GM12878 (cell line): ENCODE measurements around the gene P3H3. TPM values are rescaled to one million over a fixed set of nuclear protein-coding genes. Genes with fewer than 3 reads are reported as not detected.

Experiments used
- ATAC-seq: fragments of 200-7000 bp; cut with Tn5 transposase; 3 replicates; pipeline ENCODE4 v1.9.1; 2020; ENCODE audit warnings: mild to moderate bottlenecking, moderate library complexity
- BruUV-seq: library from RNA; stranded (reverse); fragments of 400-500 nt; replicated peaks from 2 replicates; lab custom pipeline; 2021; lab: Mats Ljungman, UMichigan
- CTCF ChIA-PET: fragments of 300-600 bp; sonication (Branson Sonifier 250); formaldehyde crosslinking; extraction: SDS; loops from one replicate; lab custom pipeline; 2021; ENCODE audit warnings: inconsistent platforms; lab: Yijun Ruan, JAX
- POLR2A ChIA-PET: fragments of 350-600 bp; formaldehyde crosslinking; extraction: SDS; loops from one replicate; lab custom pipeline; 2021; ENCODE audit warnings: inconsistent platforms; lab: Charles Lee
- RAD21 ChIA-PET: fragments of 300-600 bp; sonication (Branson Sonifier 250); formaldehyde crosslinking; loops from one replicate; lab custom pipeline; 2023; ENCODE audit warnings: antibody characterized with exemption; ENCODE audit not compliant: unreplicated experiment; lab: Charles Lee
- SMC1A ChIA-PET: fragments of 300-600 bp; sonication (Branson Sonifier 250); formaldehyde crosslinking; loops from one replicate; lab custom pipeline; 2023; ENCODE audit not compliant: unreplicated experiment, uncharacterized antibody; lab: Charles Lee
- DNase-seq: peaks from one replicate; pipeline ENCODE4 v3.0.0-alpha.2; 2011; ENCODE audit warnings: low read depth, low spot score
- FAIRE-seq: peaks from 3 replicates; lab custom pipeline; 2011; peaks lifted over from hg19 to GRCh38; lab: Jason Lieb, UNC
- H2AFZ ChIP-seq: 2 replicates; pipeline ENCODE4 v1.6.0; 2011; ENCODE audit warnings: low read depth, low read length, control low read depth; ENCODE audit not compliant: control insufficient read depth
- H3K27ac ChIP-seq: 2 replicates; pipeline ENCODE4 v1.5.1; 2011; ENCODE audit warnings: control low read depth; ENCODE audit not compliant: control insufficient read depth, insufficient read depth
- H3K27me3 ChIP-seq, 2 experiments: replicated peaks in 1 of 2; 2 replicates each; pipeline versions ENCODE4 v1.6.0 to v1.6.1; 2011; ENCODE audit warnings: low read length in 1 of 2; ENCODE audit not compliant: control insufficient read depth in 2 of 2, insufficient read depth in 2 of 2
- H3K36me3 ChIP-seq, 2 experiments: 2 replicates each; pipeline ENCODE4 v1.5.1; 2011; ENCODE audit warnings: low read length in 1 of 2; ENCODE audit not compliant: control insufficient read depth in 2 of 2, insufficient read depth in 2 of 2
- H3K4me1 ChIP-seq: 2 replicates; pipeline ENCODE4 v1.6.1; 2011; ENCODE audit warnings: mild to moderate bottlenecking, low read length, moderate library complexity, mixed read lengths; ENCODE audit not compliant: control insufficient read depth, insufficient read depth
- H3K4me2 ChIP-seq: 2 replicates; pipeline ENCODE4 v1.6.0; 2011; ENCODE audit warnings: control low read depth; ENCODE audit not compliant: control insufficient read depth, insufficient read depth
- H3K4me3 ChIP-seq: fragments of 200-600 bp; sonication (generic); 2 replicates; pipeline ENCODE4 v1.5.1; 2016
- H3K79me2 ChIP-seq: 2 replicates; pipeline ENCODE4 v1.6.0; 2011; ENCODE audit warnings: low read length; ENCODE audit not compliant: control insufficient read depth, insufficient read depth
- H3K9ac ChIP-seq: 2 replicates; pipeline ENCODE4 v1.8.0; 2011; ENCODE audit warnings: low read length, control low read depth, mixed read lengths; ENCODE audit not compliant: control insufficient read depth, insufficient read depth
- H3K9me3 ChIP-seq: replicated peaks from 3 replicates; pipeline ENCODE4 v1.5.1; 2011; ENCODE audit warnings: mild to moderate bottlenecking, low read length; ENCODE audit not compliant: control insufficient read depth, insufficient read depth
- H4K20me1 ChIP-seq: 2 replicates; pipeline ENCODE4 v1.6.0; 2011; ENCODE audit not compliant: control insufficient read depth, insufficient read depth
- BMI1 ChIP-seq: fragments of 450-650 bp; IDR thresholded peaks from 2 replicates; pipeline ENCODE4 v1.6.1; 2016; ENCODE audit warnings: mild to moderate bottlenecking, moderate library complexity, borderline replicate concordance
- CBX5 ChIP-seq: sonication (generic); IDR thresholded peaks from 2 replicates; pipeline ENCODE4 v1.6.1; 2016; ENCODE audit warnings: low read depth, moderate library complexity, mild to moderate bottlenecking, inconsistent platforms
- GABPA ChIP-seq: IDR thresholded peaks from 2 replicates; pipeline ENCODE4 v1.6.1; 2014; ENCODE audit warnings: antibody characterized with exemption, low read depth, mild to moderate bottlenecking, inconsistent platforms
- KLF5 ChIP-seq: fragments of 450-650 bp; IDR thresholded peaks from 2 replicates; pipeline ENCODE4 v1.6.1; 2014; ENCODE audit warnings: mild to moderate bottlenecking; ENCODE audit not compliant: partially characterized antibody
- NBN ChIP-seq: fragments of 450-650 bp; IDR thresholded peaks from 2 replicates; pipeline ENCODE4 v1.6.1; 2016
- SMARCA5 ChIP-seq: fragments of 450-650 bp; IDR thresholded peaks from 2 replicates; pipeline ENCODE4 v1.6.1; 2017; ENCODE audit warnings: mild to moderate bottlenecking
- TBL1XR1 ChIP-seq: IDR thresholded peaks from 2 replicates; pipeline ENCODE4 v1.6.1; 2012; ENCODE audit warnings: low read depth, low read length, improper control_type of control experiment
- ZBED1 ChIP-seq: IDR thresholded peaks from 2 replicates; pipeline ENCODE4 v1.6.1; 2016; ENCODE audit warnings: borderline replicate concordance
- WGBS: methylation state at CpG from one replicate; pipeline ENCODE4 v1.1.6; 2016; ENCODE audit warnings: low lambda C conversion rate; ENCODE audit not compliant: insufficient replicate concordance, insufficient coverage; ENCODE audit errors: missing lambda C conversion rate; 5-methylcytosine and 5-hydroxymethylcytosine counted together
- in situ Hi-C: fragments of 300-500 bp; cut with MboI; formaldehyde crosslinking; loops from 9 replicates; pipeline ENCODE4 v1.14.3; 2018; ENCODE audit warnings: mixed read lengths
- intact Hi-C: fragments of 100-400 bp; cut with micrococcal nuclease; formaldehyde crosslinking; loops from one replicate; pipeline ENCODE4 v1.14.2; 2022; ENCODE audit not compliant: unreplicated experiment
- polyA plus RNA-seq, 11 experiments: library from polyadenylated mRNA; depleted of rRNA in 4 of 11; unstranded in 6 of 11; stranded (reverse) in 5 of 11; fragments of >200 nt; fragmentation: Nextera tagmentation in 4 of 11; fragmentation: Illumina TruSeq in 1 of 11; extraction: Ambion mirVana in 4 of 11; extraction: Trizol in 1 of 11; gene quantifications; 1 replicate in 1 of 11; 2 replicates in 10 of 11; pipeline versions ENCODE4 v1.2.1 to v1.2.3, GENCODE V29; 2011 to 2016; ENCODE audit warnings: inconsistent platforms in 2 of 11, missing spikeins in 2 of 11, low read depth in 1 of 11
- total RNA-seq, 4 experiments: library from RNA; depleted of rRNA in 3 of 4; stranded (reverse); fragments of >200 nt in 3 of 4; fragmentation: Illumina TruSeq in 1 of 4; extraction: Trizol in 1 of 4; gene quantifications; 2 replicates each; pipeline versions ENCODE4 v1.2.1 to v1.2.3, GENCODE V29; 2013 to 2021

Gene P3H3
- total and polyA plus RNA-seq, 10 of the 15 experiments (the other 5 are each of a cell fraction or from before 2014, with no cell fraction given), result 0.03 to 0.21 (median 0.05) TPM; not detected in 7

DNA sequence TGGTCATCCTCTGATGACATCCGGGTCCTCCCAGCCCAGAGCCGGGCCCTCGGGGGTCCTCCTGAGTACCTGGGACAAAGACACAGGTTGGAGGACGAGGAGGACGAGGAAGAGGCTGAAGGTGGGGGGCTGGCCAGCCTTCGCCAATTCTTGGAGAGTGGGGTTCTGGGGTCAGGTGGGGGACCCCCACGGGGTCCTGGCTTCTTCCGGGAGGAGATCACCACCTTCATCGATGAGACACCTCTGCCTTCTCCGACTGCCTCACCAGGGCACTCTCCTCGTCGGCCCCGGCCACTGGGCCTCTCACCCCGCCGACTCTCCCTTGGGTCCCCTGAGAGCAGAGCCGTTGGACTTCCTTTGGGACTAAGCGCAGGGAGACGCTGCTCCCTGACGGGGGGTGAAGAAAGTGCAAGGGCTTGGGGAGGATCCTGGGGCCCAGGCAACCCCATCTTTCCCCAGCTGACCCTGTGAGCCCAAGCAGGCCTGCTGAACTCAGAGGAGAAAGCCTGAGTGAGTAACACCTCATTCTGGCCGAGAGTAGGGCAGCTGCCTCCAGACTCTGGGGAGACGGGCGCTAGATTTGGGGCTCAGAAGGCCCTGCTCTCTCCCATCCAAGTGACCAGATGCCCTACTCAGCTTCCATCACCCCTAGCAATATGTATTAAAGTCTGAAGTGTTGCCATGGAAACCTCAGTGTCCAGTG lies 1.3 kb upstream of the P3H3 start:
- ATAC-seq, result no peak
- H3K79me2 ChIP-seq, result no peaks in the 10 kb centered on the region
- 34% methylated on average over 21 of the region's 22 CpGs for WGBS
- RAD21 ChIA-PET, result interaction anchor here (0.5 to 4.2 kb wide), 3 partner anchors 18 to 138 kb away, joined by 3 to 25 read pairs (median 5); partner anchors contain the start of genes MLF2 and ZNF384
- in situ Hi-C loops (loop anchor here (5.0 kb wide), 1 partner anchor 75 kb away; the partner anchor contains the start of gene MLF2), intact Hi-C loops (loop anchor here (5.0 kb wide), 1 partner anchor 90 kb away; no protein-coding TSS in a partner anchor)
- no peak overlapping the region for H2AFZ ChIP-seq
- no peaks in the 10 kb centered on the region for H3K36me3 ChIP-seq
- CTCF ChIA-PET, result interaction anchor here (0.7 to 5.1 kb wide), 13 partner anchors 7 to 134 kb away, joined by 3 to 71 read pairs (median 4); partner anchors contain the start of genes MLF2 and SPSB2
- POLR2A ChIA-PET, result interaction anchor here (1.3 kb wide), 1 partner anchor 192 kb away, joined by 3 read pairs; no protein-coding TSS in a partner anchor
- no peak overlapping the region for H3K9ac ChIP-seq
- no peaks in the 10 kb centered on the region for H4K20me1 ChIP-seq
- TF ChIP-seq CBX5 (no peak), SMARCA5 (no peak), KLF5 (no peak), ZBED1 (no peak), TBL1XR1 (no peak), BMI1 (peak; percentile 72; the same call in 1 of the 2 replicates), NBN (no peak), GABPA (no peak)
- FAIRE-seq, result no peak
- H3K4me2 ChIP-seq, result no peak overlapping the region
- H3K27me3 ChIP-seq, result peaks cover 28 to 35% of the 10 kb centered on the region in 2 experiments
- no TSS peak for BruUV-seq
- SMC1A ChIA-PET, result interaction anchor here (4.8 kb wide), 1 partner anchor 74 kb away, joined by 23 read pairs; the partner anchor contains the start of gene MLF2
- H3K27ac ChIP-seq, result no peak overlapping the region
- H3K9me3 ChIP-seq, result no peaks in the 10 kb centered on the region
- no peak overlapping the region for H3K4me3 ChIP-seq
- no peak for DNase-seq
- peaks cover 4% of the 10 kb centered on the region for H3K4me1 ChIP-seq
